Measurements from ENCODE around the gene SLC35E3.

Gene SLC35E3

DNA sequence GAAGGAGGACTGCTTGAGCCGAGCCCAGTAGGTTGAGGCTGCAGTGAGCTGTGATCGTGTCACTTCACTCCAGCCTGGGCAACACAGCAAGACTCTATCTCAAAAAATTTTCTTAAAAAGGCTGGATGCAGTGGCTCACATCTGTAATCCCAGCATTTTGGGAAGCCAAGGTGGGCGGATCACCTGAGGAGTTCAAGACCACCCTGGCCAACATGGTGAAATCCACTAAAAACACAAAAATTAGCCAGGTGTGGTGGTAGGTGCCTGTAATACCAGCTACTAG lies 44.9 kb downstream of the SLC35E3 start:
- H3K4me1 ChIP-seq (ENCODE audit: low read length) = peaks cover 12% of the 10 kb centered on the region; the same call in 1 of the 2 replicates
- H3K27ac ChIP-seq (ENCODE audit: low read length) = no peak overlapping the region
- H3K4me3 ChIP-seq (ENCODE audit: low read length) = no peak overlapping the region
- H3F3A ChIP-seq (ENCODE audit: insufficient read depth, low read length) = no peaks in the 10 kb centered on the region
- H3K36me3 ChIP-seq (replicated peaks; ENCODE audit: insufficient read depth, low read length) = no peaks in the 10 kb centered on the region
- no peak overlapping the region for H2AFZ ChIP-seq (ENCODE audit: low read length)
- H3K9ac ChIP-seq (ENCODE audit: low read length) = no peak overlapping the region
- no peaks in the 10 kb centered on the region for H4K20me1 ChIP-seq (ENCODE audit: insufficient read depth, low read length)
- H3K9me2 ChIP-seq (replicated peaks; ENCODE audit: insufficient read depth, low read length) = no peaks in the 10 kb centered on the region
- no peak for DNase-seq
- H3K4me2 ChIP-seq (ENCODE audit: low read depth, low read length) = no peak overlapping the region
- TF ChIP-seq EZH2 (optimal IDR thresholded peaks at IDR 0.05; ENCODE audit: low read depth, low read length) (no peak), EZH2phosphoT487 (IDR thresholded peaks at IDR 0.05; ENCODE audit: low read length) (no peak)
- TF ChIP-seq, protein P1, sequence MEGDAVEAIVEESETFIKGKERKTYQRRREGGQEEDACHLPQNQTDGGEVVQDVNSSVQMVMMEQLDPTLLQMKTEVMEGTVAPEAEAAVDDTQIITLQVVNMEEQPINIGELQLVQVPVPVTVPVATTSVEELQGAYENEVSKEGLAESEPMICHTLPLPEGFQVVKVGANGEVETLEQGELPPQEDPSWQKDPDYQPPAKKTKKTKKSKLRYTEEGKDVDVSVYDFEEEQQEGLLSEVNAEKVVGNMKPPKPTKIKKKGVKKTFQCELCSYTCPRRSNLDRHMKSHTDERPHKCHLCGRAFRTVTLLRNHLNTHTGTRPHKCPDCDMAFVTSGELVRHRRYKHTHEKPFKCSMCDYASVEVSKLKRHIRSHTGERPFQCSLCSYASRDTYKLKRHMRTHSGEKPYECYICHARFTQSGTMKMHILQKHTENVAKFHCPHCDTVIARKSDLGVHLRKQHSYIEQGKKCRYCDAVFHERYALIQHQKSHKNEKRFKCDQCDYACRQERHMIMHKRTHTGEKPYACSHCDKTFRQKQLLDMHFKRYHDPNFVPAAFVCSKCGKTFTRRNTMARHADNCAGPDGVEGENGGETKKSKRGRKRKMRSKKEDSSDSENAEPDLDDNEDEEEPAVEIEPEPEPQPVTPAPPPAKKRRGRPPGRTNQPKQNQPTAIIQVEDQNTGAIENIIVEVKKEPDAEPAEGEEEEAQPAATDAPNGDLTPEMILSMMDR (IDR thresholded peaks at IDR 0.05; ENCODE audit: low read length) = no peak
- H3K9me3 ChIP-seq (replicated peaks; ENCODE audit: insufficient read depth, low read length) = no peaks in the 10 kb centered on the region
- H3K79me2 ChIP-seq (ENCODE audit: low read length) = no peaks in the 10 kb centered on the region
- no peaks in the 10 kb centered on the region for H3K27me3 ChIP-seq (replicated peaks; ENCODE audit: insufficient read depth, low read length)

DNA sequence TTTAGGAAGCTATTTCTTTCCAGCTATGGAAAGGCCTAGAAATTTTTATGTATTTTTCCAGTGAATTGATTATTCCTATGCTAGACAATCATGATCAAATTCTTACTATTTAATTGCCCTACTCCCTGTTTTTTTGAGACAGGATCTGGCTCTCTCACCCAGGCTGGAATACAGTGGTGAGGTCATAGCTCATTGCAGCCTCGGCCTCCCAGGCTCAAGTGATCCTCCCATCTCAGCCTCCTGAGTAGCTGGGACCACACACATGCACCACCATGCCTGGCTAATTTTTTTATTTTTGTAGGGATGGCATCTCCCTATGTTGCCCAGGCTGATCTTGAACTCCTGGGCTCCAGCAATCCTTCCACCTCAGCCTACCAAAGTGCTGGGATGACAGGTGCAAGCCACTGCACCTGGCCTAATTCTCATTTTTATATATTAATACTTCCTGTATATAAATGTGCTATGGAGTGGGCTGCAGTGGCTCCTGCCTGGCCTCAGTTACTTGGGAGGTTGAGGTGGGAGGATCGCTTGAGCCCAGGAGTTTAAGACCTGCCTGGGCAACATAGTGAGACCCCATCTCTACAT lies 46.0 kb downstream of the SLC35E3 start:
- Histone ChIP-seq H3K36me3 (replicated peaks; ENCODE audit: insufficient read depth, low read length) (no peaks in the 10 kb centered on the region), H3K9me2 (replicated peaks; ENCODE audit: insufficient read depth, low read length) (no peaks in the 10 kb centered on the region), H3K9ac (ENCODE audit: low read length) (no peak overlapping the region), H3K27ac (ENCODE audit: low read length) (no peak overlapping the region), H3K27me3 (replicated peaks; ENCODE audit: insufficient read depth, low read length) (no peaks in the 10 kb centered on the region), H3F3A (ENCODE audit: insufficient read depth, low read length) (no peaks in the 10 kb centered on the region), H3K4me1 (ENCODE audit: low read length) (peaks cover 12% of the 10 kb centered on the region; the same call in 1 of the 2 replicates), H3K79me2 (ENCODE audit: low read length) (no peaks in the 10 kb centered on the region), H2AFZ (ENCODE audit: low read length) (no peak overlapping the region), H3K4me2 (ENCODE audit: low read depth, low read length) (no peak overlapping the region), H4K20me1 (ENCODE audit: insufficient read depth, low read length) (no peaks in the 10 kb centered on the region), H3K4me3 (ENCODE audit: low read length) (no peak overlapping the region), H3K9me3 (replicated peaks; ENCODE audit: insufficient read depth, low read length) (no peaks in the 10 kb centered on the region)
- TF ChIP-seq EZH2 (optimal IDR thresholded peaks at IDR 0.05; ENCODE audit: low read depth, low read length) = no peak
- TF ChIP-seq, protein P1 (IDR thresholded peaks at IDR 0.05; ENCODE audit: low read length) = no peak
- no peak for TF ChIP-seq EZH2phosphoT487 (IDR thresholded peaks at IDR 0.05; ENCODE audit: low read length)
- no peak for DNase-seq

DNA sequence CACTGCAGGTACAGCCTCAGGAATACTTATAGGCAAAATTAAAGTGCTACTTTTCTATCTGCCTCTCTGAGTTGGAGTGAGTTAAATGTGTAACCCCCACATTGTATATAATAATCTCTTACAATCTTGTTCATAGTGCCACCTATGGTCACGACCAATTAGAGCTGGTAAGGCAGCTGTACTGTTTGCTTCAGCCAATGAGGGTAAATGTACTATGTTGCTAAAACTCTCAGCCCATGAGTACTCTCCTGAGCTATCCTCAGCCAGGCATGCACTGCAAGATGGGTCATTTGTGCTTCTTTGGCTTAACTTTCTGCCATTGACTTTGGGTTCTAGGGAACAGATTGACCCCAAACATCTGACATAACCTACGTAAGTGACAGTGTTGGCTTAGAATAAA lies 47.0 kb downstream of the SLC35E3 start:
- H3K4me2 ChIP-seq (ENCODE audit: low read depth, low read length) = no peak overlapping the region
- H3F3A ChIP-seq (ENCODE audit: insufficient read depth, low read length) = no peaks in the 10 kb centered on the region
- no peaks in the 10 kb centered on the region for H3K9me2 ChIP-seq (replicated peaks; ENCODE audit: insufficient read depth, low read length)
- H3K79me2 ChIP-seq (ENCODE audit: low read length) = no peaks in the 10 kb centered on the region
- H3K27ac ChIP-seq (ENCODE audit: low read length) = no peak overlapping the region
- H3K9me3 ChIP-seq (replicated peaks; ENCODE audit: insufficient read depth, low read length) = no peaks in the 10 kb centered on the region
- DNase-seq = peak; percentile 58
- peak overlapping the region; percentile 2 for H2AFZ ChIP-seq (ENCODE audit: low read length)
- H3K4me1 ChIP-seq (ENCODE audit: low read length) = 0 out of 2 replicates have a peak, but pooled peaks cover 6% of the 10 kb centered on the region
- H3K36me3 ChIP-seq (replicated peaks; ENCODE audit: insufficient read depth, low read length) = no peaks in the 10 kb centered on the region
- no peak overlapping the region for H3K4me3 ChIP-seq (ENCODE audit: low read length)
- H3K9ac ChIP-seq (ENCODE audit: low read length) = no peak overlapping the region
- TF ChIP-seq, protein P1 (IDR thresholded peaks at IDR 0.05; ENCODE audit: low read length) = no peak
- TF ChIP-seq EZH2 (optimal IDR thresholded peaks at IDR 0.05; ENCODE audit: low read depth, low read length) (no peak), EZH2phosphoT487 (IDR thresholded peaks at IDR 0.05; ENCODE audit: low read length) (no peak)
- no peaks in the 10 kb centered on the region for H3K27me3 ChIP-seq (replicated peaks; ENCODE audit: insufficient read depth, low read length)
- H4K20me1 ChIP-seq (ENCODE audit: insufficient read depth, low read length) = no peaks in the 10 kb centered on the region

Data from MM.1S (cell line).